GM23338 (cell line): Measurements from ENCODE around the gene C12orf60.
"Not testable (repeated sequence)": the region's sequence is repeated elsewhere in the genome, so short reads cannot be mapped to it uniquely, and the experiment has no call there.

Experiments used
- CREB1 ChIP-seq: fragments of 250-450 bp; sonication (Bioruptor Pico); IDR thresholded peaks from 2 replicates; pipeline ENCODE4 v1.5.0; 2020; ENCODE audit warnings: low read depth, mild to moderate bottlenecking, moderate library complexity
- EZH2 ChIP-seq: fragments of 200-600 bp; sonication (generic); IDR thresholded peaks from one replicate; pipeline ENCODE4 v1.8.0; 2017; ENCODE audit warnings: antibody characterized with exemption, mild to moderate bottlenecking, low read depth; ENCODE audit not compliant: unreplicated experiment
- POLR2AphosphoS5 ChIP-seq: IDR thresholded peaks from 2 replicates; pipeline ENCODE4 v1.6.1; 2016; ENCODE audit warnings: antibody characterized with exemption, low read depth
- REST ChIP-seq: IDR thresholded peaks from one replicate; pipeline ENCODE4 v1.6.1; 2018; ENCODE audit warnings: antibody characterized with exemption; ENCODE audit not compliant: unreplicated experiment
- ZNF331 ChIP-seq: fragments of 250-450 bp; sonication (Bioruptor Pico); IDR thresholded peaks from 2 replicates; pipeline ENCODE4 v1.5.0; 2020; ENCODE audit warnings: low read depth, mild to moderate bottlenecking, moderate library complexity
- TF ChIP-seq, protein P1 (sequence below), 2 experiments: fragments of 200-600 bp in 1 of 2; sonication (generic) in 1 of 2; conservative IDR thresholded peaks; 2 replicates each; pipeline versions ENCODE4 v1.5.1 to v1.6.1; 2016 to 2017; ENCODE audit warnings: antibody characterized with exemption in 2 of 2, low read depth in 2 of 2, mild to moderate bottlenecking in 2 of 2, moderate library complexity in 1 of 2

DNA sequence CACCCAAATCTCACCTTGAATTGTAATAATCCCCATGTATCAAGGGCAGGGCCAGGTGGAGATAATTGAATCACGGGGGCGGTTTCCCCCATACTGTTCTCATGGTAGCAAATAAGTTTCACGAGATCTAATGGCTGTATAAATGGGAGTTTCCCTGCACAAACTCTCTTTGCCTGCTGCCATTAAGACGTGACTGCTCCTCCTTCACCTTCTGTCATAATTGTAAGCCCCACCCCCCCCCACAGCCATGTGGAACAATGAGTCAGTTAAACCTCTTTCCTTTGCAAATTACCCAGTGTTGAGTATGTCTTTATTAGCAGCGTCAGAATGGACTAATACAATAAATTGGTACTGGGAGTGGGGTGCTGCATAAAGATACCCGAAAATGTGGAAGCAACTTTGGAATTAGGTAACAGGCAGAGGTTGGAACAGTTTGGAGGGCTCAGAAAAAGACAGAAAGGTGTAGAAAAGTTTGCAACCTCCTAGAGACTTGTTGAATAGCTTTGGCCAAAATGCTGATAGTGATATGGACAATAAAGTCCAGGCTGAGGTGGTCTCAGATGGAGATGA lies 43.7 kb upstream of the C12orf60 start:
- TF ChIP-seq, protein P1, sequence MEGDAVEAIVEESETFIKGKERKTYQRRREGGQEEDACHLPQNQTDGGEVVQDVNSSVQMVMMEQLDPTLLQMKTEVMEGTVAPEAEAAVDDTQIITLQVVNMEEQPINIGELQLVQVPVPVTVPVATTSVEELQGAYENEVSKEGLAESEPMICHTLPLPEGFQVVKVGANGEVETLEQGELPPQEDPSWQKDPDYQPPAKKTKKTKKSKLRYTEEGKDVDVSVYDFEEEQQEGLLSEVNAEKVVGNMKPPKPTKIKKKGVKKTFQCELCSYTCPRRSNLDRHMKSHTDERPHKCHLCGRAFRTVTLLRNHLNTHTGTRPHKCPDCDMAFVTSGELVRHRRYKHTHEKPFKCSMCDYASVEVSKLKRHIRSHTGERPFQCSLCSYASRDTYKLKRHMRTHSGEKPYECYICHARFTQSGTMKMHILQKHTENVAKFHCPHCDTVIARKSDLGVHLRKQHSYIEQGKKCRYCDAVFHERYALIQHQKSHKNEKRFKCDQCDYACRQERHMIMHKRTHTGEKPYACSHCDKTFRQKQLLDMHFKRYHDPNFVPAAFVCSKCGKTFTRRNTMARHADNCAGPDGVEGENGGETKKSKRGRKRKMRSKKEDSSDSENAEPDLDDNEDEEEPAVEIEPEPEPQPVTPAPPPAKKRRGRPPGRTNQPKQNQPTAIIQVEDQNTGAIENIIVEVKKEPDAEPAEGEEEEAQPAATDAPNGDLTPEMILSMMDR (conservative IDR thresholded peaks at IDR 0.05; ENCODE audit: low read depth in 2 of 2) = not testable (repeated sequence)
- TF ChIP-seq POLR2AphosphoS5; EZH2; REST; ZNF331 (CRISPR knock-in tag); CREB1 (CRISPR knock-in tag): not testable (repeated sequence)
